ENCODE data around the gene RNASEH2A.
A peak's percentile ranks its signal among the peaks of the same experiment; 100 is the strongest.

Gene RNASEH2A

GRCh38 chr19:12777217-12778016 lies 29.0 kb upstream of the RNASEH2A start:
- H3K27ac Mint-ChIP-seq, result peak overlapping the region; percentile 92
- H3K9me3 Mint-ChIP-seq, result no peaks in the 10 kb centered on the region
- H3K4me1 Mint-ChIP-seq (ENCODE audit: low read depth), result peaks cover 55% of the 10 kb centered on the region
- H3K27me3 Mint-ChIP-seq, result no peaks in the 10 kb centered on the region
- peak; percentile 92 for DNase-seq
- H3K36me3 Mint-ChIP-seq (ENCODE audit: low read depth), result no peaks in the 10 kb centered on the region
- peak overlapping the region; percentile 83 for H3K4me3 Mint-ChIP-seq

DNA sequence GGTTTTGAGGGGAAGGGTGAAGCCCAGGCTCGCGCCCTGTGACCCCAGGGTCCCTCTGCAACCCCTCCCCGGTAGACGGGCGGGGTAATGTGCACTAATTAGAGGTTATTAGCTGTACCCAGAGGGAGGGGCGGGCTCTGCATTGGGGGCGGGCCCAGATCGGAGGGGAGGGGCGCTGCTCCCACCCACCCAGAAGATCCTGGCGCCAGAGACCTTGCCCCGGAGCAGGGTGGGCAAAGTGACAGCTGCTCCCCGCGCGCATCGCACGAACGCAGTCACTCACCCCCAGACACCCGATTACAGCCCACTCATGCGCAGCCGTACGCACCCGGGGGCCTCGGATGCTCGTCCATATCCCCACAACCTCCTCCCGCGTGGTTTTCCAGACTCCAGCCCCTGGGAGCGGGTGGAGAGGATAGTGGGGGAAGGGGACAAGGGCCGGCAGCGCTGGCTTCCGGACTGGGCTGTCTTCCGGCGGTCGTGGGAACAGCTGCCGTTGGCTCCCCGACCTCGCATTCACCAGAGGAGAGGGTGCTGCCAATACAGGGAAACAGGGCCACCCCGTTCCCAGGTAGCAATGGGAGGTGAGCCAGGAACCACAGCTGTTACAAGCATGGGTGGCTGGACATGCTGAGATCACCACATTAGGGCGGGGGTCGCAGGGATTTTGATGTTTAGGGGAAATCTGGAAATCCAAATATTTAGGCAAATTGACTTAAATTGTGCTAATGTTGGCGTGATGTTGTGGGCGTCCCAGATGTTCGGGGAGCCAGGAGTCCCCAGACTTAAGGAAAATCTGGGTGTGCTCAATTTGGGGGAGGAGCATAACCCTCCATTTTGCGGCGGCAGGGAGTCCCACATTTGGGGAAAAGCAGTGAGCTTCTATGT lies 28.1 kb upstream of the RNASEH2A start:
- Mint-ChIP-seq H3K4me1 (ENCODE audit: low read depth) (peaks cover 58% of the 10 kb centered on the region), H3K4me3 (peak overlapping the region; percentile 83), H3K27ac (peak overlapping the region; percentile 92), H3K9me3 (no peaks in the 10 kb centered on the region), H3K36me3 (ENCODE audit: low read depth) (no peaks in the 10 kb centered on the region), H3K27me3 (no peaks in the 10 kb centered on the region)
- DNase-seq, result peak; percentile 71

DNA sequence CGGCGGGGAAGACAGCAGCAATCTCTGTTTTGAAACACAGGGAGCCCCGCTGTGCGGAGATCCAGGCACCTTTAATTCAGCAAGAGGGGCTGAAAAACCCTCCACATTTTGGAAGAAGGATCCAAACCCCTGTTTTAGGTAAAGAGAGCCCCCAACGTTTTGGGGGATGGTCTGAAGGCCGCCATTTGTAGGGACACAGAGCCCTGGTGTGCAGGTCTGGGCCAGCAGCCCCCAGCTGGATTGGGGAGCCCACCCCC lies 27.6 kb upstream of the RNASEH2A start:
- peak overlapping the region; percentile 83 for H3K4me3 Mint-ChIP-seq
- no peaks in the 10 kb centered on the region for H3K27me3 Mint-ChIP-seq
- no peak for DNase-seq
- H3K27ac Mint-ChIP-seq, result peak overlapping the region; percentile 92
- no peaks in the 10 kb centered on the region for H3K36me3 Mint-ChIP-seq (ENCODE audit: low read depth)
- no peaks in the 10 kb centered on the region for H3K9me3 Mint-ChIP-seq
- H3K4me1 Mint-ChIP-seq (ENCODE audit: low read depth), result peaks cover 53% of the 10 kb centered on the region

DNA sequence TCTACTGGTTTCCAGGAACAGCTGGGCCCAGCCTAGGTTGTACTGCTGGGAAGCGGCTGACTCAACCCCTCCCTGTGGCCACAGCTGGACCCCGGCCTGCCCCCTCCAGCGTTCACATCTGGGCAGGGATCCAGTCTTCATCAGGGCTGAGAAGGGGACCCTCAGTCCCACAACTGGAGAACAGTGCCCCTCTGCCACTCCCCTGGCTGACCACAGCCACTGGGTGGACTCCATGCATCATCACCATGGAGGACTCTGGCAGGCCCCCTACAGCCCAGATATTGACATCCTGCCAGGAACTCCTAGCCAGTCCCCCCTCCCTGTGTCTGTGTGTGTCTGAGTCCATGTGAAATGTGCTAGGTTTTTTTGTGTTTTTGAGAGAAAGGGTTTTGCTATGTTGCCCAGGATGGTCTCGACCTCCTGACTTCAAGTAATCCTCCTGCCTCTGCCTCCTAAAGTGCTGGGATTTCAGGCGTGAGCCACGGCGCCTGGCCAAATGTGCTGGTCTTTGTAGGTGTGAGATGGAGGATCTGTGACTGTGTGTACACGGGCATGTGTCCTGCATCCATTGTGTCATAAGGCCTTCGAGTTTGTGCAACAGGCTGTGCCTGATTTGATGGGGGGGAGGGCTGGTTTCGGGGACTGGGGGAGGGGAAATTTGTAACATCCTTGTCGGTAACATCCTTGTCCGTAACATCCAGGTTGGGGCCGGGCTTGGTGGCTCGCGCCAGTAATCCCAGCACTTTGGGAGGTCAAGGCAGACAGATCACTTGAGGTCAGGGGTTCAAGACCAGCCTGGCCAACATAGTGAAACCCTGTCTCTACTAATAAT lies 27.0 kb upstream of the RNASEH2A start:
- Mint-ChIP-seq H3K4me3 (peak overlapping the region; percentile 83), H3K4me1 (ENCODE audit: low read depth) (peaks cover 51% of the 10 kb centered on the region), H3K27me3 (no peaks in the 10 kb centered on the region), H3K36me3 (ENCODE audit: low read depth) (no peaks in the 10 kb centered on the region), H3K27ac (peak overlapping the region; percentile 92), H3K9me3 (no peaks in the 10 kb centered on the region)
- no peak for DNase-seq

GRCh38 chr19:12782174-12782423 lies 24.3 kb upstream of the RNASEH2A start:
- Mint-ChIP-seq H3K4me1 (ENCODE audit: low read depth) (peaks cover 43% of the 10 kb centered on the region), H3K4me3 (peak overlapping the region; percentile 76), H3K27me3 (no peaks in the 10 kb centered on the region), H3K9me3 (no peaks in the 10 kb centered on the region), H3K27ac (no peak overlapping the region), H3K36me3 (ENCODE audit: low read depth) (no peaks in the 10 kb centered on the region)
- no peak for DNase-seq

DNA sequence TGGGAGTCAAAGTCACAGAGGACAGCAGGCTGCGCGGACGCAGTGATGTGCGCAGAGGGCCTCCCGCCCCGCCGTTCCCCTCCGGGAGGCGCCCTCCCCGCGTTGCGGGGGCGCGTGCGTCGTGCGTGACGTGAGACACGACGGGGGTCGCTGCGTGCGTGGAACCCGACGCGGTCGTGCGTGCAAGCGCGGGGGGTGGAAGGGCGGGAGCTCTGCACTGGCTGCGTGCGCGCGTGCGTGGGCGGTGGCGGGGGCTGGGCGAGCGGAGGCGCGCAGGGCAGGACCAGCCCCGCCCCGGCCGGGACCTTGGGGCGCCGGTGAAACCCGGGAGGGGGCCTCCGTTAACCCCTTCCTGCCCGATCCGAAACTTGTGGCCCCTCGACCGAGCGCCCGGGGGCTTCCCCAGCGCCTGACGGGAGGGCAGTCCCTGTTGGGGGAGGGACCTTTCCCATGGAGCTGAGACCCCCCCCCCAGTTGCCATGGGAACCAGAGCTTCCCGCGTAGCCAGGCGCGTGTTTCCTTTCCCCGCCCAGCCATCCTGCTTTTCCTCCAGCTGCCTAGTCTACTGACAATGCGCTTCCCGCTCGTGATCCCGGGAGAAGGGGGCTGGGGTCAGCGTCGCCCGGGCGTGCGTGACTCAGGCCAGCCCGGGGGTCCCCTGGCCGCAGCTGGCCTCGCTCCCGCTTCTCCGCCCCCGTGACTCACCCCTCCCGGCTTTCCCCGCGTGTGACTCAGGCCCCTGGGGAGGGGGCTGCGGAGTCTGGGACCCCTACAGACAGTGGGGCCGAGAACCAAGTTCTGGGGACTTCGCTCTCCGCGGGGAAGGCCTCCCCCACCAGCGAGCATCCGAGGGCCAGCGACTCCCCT lies 23.7 kb upstream of the RNASEH2A start:
- H3K9me3 Mint-ChIP-seq, result no peaks in the 10 kb centered on the region
- peak; percentile 92 for DNase-seq
- no peak overlapping the region for H3K27ac Mint-ChIP-seq
- H3K4me1 Mint-ChIP-seq (ENCODE audit: low read depth), result peaks cover 38% of the 10 kb centered on the region
- H3K36me3 Mint-ChIP-seq (ENCODE audit: low read depth), result no peaks in the 10 kb centered on the region
- H3K27me3 Mint-ChIP-seq, result no peaks in the 10 kb centered on the region
- H3K4me3 Mint-ChIP-seq, result peak overlapping the region; percentile 76

DNA sequence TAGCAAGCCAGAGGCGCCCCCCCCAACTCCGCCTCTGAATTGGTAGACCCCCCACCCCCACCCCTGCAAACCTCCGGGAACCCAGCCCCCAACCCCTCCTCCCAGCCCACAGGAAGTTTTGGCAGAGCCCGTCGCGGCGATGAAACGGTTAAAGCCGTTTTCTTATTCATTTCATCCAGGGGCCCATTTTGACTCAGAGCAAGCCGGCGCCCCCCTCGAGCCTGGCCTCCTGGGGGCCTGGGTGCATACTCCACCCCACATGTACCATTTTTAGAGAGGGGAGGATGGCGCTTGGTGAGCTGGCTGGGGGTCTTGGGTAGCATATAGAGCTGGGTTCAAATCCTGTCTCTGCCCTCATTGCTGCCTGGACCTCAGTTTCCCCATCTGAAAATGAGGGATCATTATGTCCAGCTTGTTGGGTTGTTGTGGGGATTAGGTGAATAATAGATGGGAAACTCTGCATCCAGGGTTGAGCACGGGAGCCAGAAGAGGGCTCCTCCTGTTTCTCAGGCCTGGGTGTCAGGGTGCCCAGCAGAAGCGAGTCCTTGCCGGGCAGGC lies 23.0 kb upstream of the RNASEH2A start:
- DNase-seq, result peak; percentile 77
- no peaks in the 10 kb centered on the region for H3K9me3 Mint-ChIP-seq
- H3K4me1 Mint-ChIP-seq (ENCODE audit: low read depth), result peaks cover 39% of the 10 kb centered on the region
- H3K27ac Mint-ChIP-seq, result no peak overlapping the region
- no peaks in the 10 kb centered on the region for H3K36me3 Mint-ChIP-seq (ENCODE audit: low read depth)
- peak overlapping the region; percentile 76 for H3K4me3 Mint-ChIP-seq
- H3K27me3 Mint-ChIP-seq, result no peaks in the 10 kb centered on the region

GRCh38 chr19:12783849-12784393 lies 22.5 kb upstream of the RNASEH2A start:
- Mint-ChIP-seq H3K9me3 (no peaks in the 10 kb centered on the region), H3K36me3 (ENCODE audit: low read depth) (no peaks in the 10 kb centered on the region), H3K27ac (no peak overlapping the region), H3K4me1 (ENCODE audit: low read depth) (peaks cover 38% of the 10 kb centered on the region), H3K27me3 (no peaks in the 10 kb centered on the region), H3K4me3 (peak overlapping the region; percentile 76)
- no peak for DNase-seq

- H3K4me1 Mint-ChIP-seq (ENCODE audit: low read depth), result peaks cover 37% of the 10 kb centered on the region
- no peak for DNase-seq
- no peaks in the 10 kb centered on the region for H3K36me3 Mint-ChIP-seq (ENCODE audit: low read depth)
- no peak overlapping the region for H3K27ac Mint-ChIP-seq
- no peaks in the 10 kb centered on the region for H3K9me3 Mint-ChIP-seq
- H3K27me3 Mint-ChIP-seq, result no peaks in the 10 kb centered on the region
- no peak overlapping the region for H3K4me3 Mint-ChIP-seq
Observed at GRCh38 chr19:12784394-12784870, 22.0 kb upstream of the RNASEH2A start.

GRCh38 chr19:12784871-12785430 lies 21.4 kb upstream of the RNASEH2A start:
- H3K4me3 Mint-ChIP-seq, result no peak overlapping the region
- no peaks in the 10 kb centered on the region for H3K27me3 Mint-ChIP-seq
- no peaks in the 10 kb centered on the region for H3K9me3 Mint-ChIP-seq
- peak; percentile 51 for DNase-seq
- no peaks in the 10 kb centered on the region for H3K36me3 Mint-ChIP-seq (ENCODE audit: low read depth)
- H3K4me1 Mint-ChIP-seq (ENCODE audit: low read depth), result peaks cover 32% of the 10 kb centered on the region
- no peak overlapping the region for H3K27ac Mint-ChIP-seq

DNA sequence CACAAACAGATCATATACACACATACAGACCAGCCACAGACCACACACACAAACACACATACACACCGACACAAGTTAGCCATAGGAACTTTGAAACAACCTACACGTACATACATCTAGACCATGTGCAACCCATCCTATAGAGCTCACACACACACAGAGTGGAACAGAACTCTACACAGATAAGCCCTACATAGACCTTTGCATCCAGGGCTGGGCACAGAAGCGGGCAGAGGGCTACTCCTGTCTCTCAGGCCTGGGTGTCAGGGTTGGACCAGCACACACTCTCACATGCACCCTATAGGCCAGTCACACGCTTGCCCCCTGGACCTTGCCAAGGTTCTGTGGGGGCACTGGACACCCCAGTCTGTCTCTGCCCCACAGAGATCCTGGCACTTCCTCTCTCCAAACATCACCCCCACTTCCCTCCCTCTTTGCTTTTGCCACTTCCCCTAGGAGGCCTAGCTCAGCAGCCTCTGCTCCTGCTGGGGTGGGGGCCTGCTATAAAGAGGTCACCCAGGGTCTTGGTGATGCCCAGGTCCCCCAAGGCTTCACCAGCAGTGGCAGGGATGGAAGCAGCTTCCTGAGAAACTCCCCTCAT lies 20.9 kb upstream of the RNASEH2A start:
- no peaks in the 10 kb centered on the region for H3K9me3 Mint-ChIP-seq
- H3K27me3 Mint-ChIP-seq, result no peaks in the 10 kb centered on the region
- peaks cover 34% of the 10 kb centered on the region for H3K4me1 Mint-ChIP-seq (ENCODE audit: low read depth)
- no peak overlapping the region for H3K4me3 Mint-ChIP-seq
- H3K27ac Mint-ChIP-seq, result no peak overlapping the region
- peaks cover 3% of the 10 kb centered on the region for H3K36me3 Mint-ChIP-seq (ENCODE audit: low read depth)
- no peak for DNase-seq

GRCh38 chr19:12786141-12786870 lies 20.1 kb upstream of the RNASEH2A start:
- Mint-ChIP-seq H3K4me3 (no peak overlapping the region), H3K9me3 (no peaks in the 10 kb centered on the region), H3K27me3 (no peaks in the 10 kb centered on the region), H3K36me3 (ENCODE audit: low read depth) (peaks cover 6% of the 10 kb centered on the region), H3K27ac (peak overlapping the region; percentile 82), H3K4me1 (ENCODE audit: low read depth) (peaks cover 40% of the 10 kb centered on the region)
- no peak for DNase-seq

Measured in activated T-cell treated with anti-CD3 and anti-CD28 coated beads, Interleukin-2, amount 50 U/mL, for 24 hours (primary cell).